T-helper 22 cell (primary cell): Measurements from ENCODE around the gene TBXA2R.
"Not testable (repeated sequence)": the region's sequence is repeated elsewhere in the genome, so short reads cannot be mapped to it uniquely, and the experiment has no call there.

Source experiments
- DNase-seq: peaks from one replicate; pipeline ENCODE4 v3.0.0-alpha.2; 2020; ENCODE audit warnings: low read depth

The TBXA2R gene

GRCh38 chr19:3605361-3605760 lies 1.3 kb downstream of the TBXA2R start:
- no peak for DNase-seq

- DNase-seq: no peak
Measured at GRCh38 chr19:3604987-3605343, 1.7 kb downstream of the TBXA2R start.

GRCh38 chr19:3604227-3604986 lies 2.3 kb downstream of the TBXA2R start:
- DNase-seq: no peak

- no peak for DNase-seq
Measured at GRCh38 chr19:3603121-3603811, 3.4 kb downstream of the TBXA2R start.

GRCh38 chr19:3601021-3601420 lies 5.7 kb downstream of the TBXA2R start:
- DNase-seq: no peak

GRCh38 chr19:3599776-3600187 lies 6.9 kb downstream of the TBXA2R start:
- no peak for DNase-seq

- no peak for DNase-seq
Measured at GRCh38 chr19:3595521-3596061, 11.1 kb downstream of the TBXA2R start.

GRCh38 chr19:3593156-3593555 lies 13.5 kb downstream of the TBXA2R start:
- no peak for DNase-seq

- no peak for DNase-seq
Measured at GRCh38 chr19:3591876-3592613, 14.6 kb downstream of the TBXA2R start.

GRCh38 chr19:3590991-3591659 lies 15.6 kb downstream of the TBXA2R start:
- DNase-seq: no peak

GRCh38 chr19:3589949-3590348 lies 16.7 kb downstream of the TBXA2R start:
- DNase-seq: no peak

GRCh38 chr19:3589439-3589838 lies 17.2 kb downstream of the TBXA2R start:
- DNase-seq: no peak

GRCh38 chr19:3586707-3587346 lies 19.8 kb downstream of the TBXA2R start:
- no peak for DNase-seq

- no peak for DNase-seq
Measured at GRCh38 chr19:3586127-3586626, 20.5 kb downstream of the TBXA2R start.

- no peak for DNase-seq
Measured at GRCh38 chr19:3585301-3586126, 21.2 kb downstream of the TBXA2R start, which contains the start of gene GIPC3. Gene GIPC3 (plus strand): TSS chr19:3585478. CDS start chr19:3585598, 120 bp downstream.

- DNase-seq: not testable (repeated sequence)
Measured at GRCh38 chr19:3584036-3584802, 22.5 kb downstream of the TBXA2R start.

- not testable (repeated sequence) for DNase-seq
Measured at GRCh38 chr19:3581792-3582191, 24.9 kb downstream of the TBXA2R start.

- DNase-seq: no peak
Measured at GRCh38 chr19:3580156-3580934, 26.3 kb downstream of the TBXA2R start.

GRCh38 chr19:3578390-3578789 lies 28.3 kb downstream of the TBXA2R start:
- DNase-seq: no peak
